Prostate gland (tissue), 2 donors: ENCODE results near the gene GRIN2A. TPM values are rescaled to one million over a fixed set of nuclear protein-coding genes. Genes with fewer than 3 reads are reported as not detected.

ENCODE experiments used
- DNase-seq: peaks from one replicate; pipeline ENCODE4 v3.0.0-alpha.2; 2019; ENCODE audit warnings: low spot score
- H3K27ac ChIP-seq, 2 donors: fragments of 200-600 bp; sonication (generic); 2 replicates each; pipeline ENCODE4 v1.5.1; 2017 to 2019
- H3K27me3 ChIP-seq: fragments of 200-600 bp; sonication (generic); replicated peaks from 2 replicates; pipeline ENCODE4 v1.5.1; 2019; ENCODE audit not compliant: insufficient read depth
- H3K36me3 ChIP-seq, 2 donors: fragments of 200-600 bp; sonication (generic); 1 replicate in 1 of 2; 2 replicates in 1 of 2; pipeline versions ENCODE4 v1.5.1 to v1.8.1; 2017 to 2019
- H3K4me1 ChIP-seq: fragments of 200-600 bp; sonication (generic); replicated peaks from 2 replicates; pipeline ENCODE4 v1.5.1; 2019
- H3K4me3 ChIP-seq, 2 donors: fragments of 200-600 bp; sonication (generic); 2 replicates each; pipeline ENCODE4 v1.5.1; 2017 to 2019
- H3K9me3 ChIP-seq: fragments of 200-600 bp; sonication (generic); 2 replicates; pipeline ENCODE4 v1.5.1; 2017
- POLR2A ChIP-seq: fragments of 450-650 bp; IDR thresholded peaks from one replicate; pipeline ENCODE4 v1.6.1; 2016; ENCODE audit warnings: antibody characterized with exemption, mild to moderate bottlenecking
- POLR2AphosphoS5 ChIP-seq: sonication (generic); formaldehyde crosslinking; IDR thresholded peaks from one replicate; pipeline ENCODE4 v1.6.1; 2017; ENCODE audit warnings: antibody characterized with exemption
- WGBS: methylation state at CpG from one replicate; pipeline ENCODE4 v1.1.5; 2018; 5-methylcytosine and 5-hydroxymethylcytosine counted together
- intact Hi-C: fragments of 100-400 bp; cut with DNase I; formaldehyde crosslinking; loops from one replicate; pipeline ENCODE4 v1.14.2; 2022
- total RNA-seq, 2 donors: library from RNA; depleted of rRNA; stranded (reverse); fragments of >200 nt; gene quantifications; one replicate each; pipeline ENCODE4 v1.1.0, GENCODE V29; 2016
- TF ChIP-seq, protein P1 (sequence below), 4 experiments: fragments of 200-600 bp in 2 of 4; fragments of 450-650 bp in 2 of 4; sonication (generic) in 2 of 4; IDR thresholded peaks; 1 replicate in 3 of 4; 2 replicates in 1 of 4; pipeline ENCODE4 v1.5.1; 2016 to 2019; ENCODE audit warnings: antibody characterized with exemption in 4 of 4, mild to moderate bottlenecking in 2 of 4, moderate library complexity in 2 of 4

GRIN2A gene
- total RNA-seq, 2 donors from 2014 or later = 0.23 to 11.4 TPM

DNA sequence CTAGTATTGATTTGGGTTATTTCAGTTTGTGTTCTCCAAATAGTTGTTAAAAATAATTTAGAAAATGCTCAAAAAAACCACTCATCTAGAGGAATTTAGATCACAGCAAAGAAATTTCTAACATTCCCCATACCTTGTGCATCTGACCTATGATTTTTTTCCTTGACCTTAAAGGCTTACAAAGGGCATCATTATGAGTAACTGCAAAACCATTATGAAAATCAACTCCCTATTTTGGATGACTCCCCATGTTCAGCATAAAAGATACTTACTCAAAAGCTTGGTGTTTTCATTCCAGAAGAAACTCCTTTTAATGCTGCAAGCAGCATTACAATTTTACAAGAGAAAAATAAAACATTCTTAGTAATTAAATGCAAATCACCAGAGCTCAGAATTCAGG lies 83.2 kb downstream of the GRIN2A start:
- no peak for DNase-seq
- no peaks in the 10 kb centered on the region for H3K36me3 ChIP-seq
- no peak for TF ChIP-seq POLR2AphosphoS5
- no peak for TF ChIP-seq POLR2A
- intact Hi-C loops = no loop called here
- H3K27ac ChIP-seq = no peak overlapping the region
- no peak overlapping the region for H3K4me3 ChIP-seq
- no peaks in the 10 kb centered on the region for H3K27me3 ChIP-seq
- no peaks in the 10 kb centered on the region for H3K4me1 ChIP-seq
- H3K9me3 ChIP-seq = no peaks in the 10 kb centered on the region

- Histone ChIP-seq H3K27ac (no peak overlapping the region), H3K4me3 (no peak overlapping the region), H3K9me3 (no peaks in the 10 kb centered on the region), H3K36me3 (no peaks in the 10 kb centered on the region), H3K4me1 (no peaks in the 10 kb centered on the region), H3K27me3 (no peaks in the 10 kb centered on the region)
- 80% methylated on average over 2 of the region's 2 CpGs for WGBS
- intact Hi-C loops = no loop called here
- no peak for DNase-seq
- TF ChIP-seq POLR2A = no peak
- TF ChIP-seq, protein P1, sequence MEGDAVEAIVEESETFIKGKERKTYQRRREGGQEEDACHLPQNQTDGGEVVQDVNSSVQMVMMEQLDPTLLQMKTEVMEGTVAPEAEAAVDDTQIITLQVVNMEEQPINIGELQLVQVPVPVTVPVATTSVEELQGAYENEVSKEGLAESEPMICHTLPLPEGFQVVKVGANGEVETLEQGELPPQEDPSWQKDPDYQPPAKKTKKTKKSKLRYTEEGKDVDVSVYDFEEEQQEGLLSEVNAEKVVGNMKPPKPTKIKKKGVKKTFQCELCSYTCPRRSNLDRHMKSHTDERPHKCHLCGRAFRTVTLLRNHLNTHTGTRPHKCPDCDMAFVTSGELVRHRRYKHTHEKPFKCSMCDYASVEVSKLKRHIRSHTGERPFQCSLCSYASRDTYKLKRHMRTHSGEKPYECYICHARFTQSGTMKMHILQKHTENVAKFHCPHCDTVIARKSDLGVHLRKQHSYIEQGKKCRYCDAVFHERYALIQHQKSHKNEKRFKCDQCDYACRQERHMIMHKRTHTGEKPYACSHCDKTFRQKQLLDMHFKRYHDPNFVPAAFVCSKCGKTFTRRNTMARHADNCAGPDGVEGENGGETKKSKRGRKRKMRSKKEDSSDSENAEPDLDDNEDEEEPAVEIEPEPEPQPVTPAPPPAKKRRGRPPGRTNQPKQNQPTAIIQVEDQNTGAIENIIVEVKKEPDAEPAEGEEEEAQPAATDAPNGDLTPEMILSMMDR (IDR thresholded peaks at IDR 0.05) = no peak
- no peak for TF ChIP-seq POLR2AphosphoS5
Measured at GRCh38 chr16:10097271-10097670, 85.0 kb downstream of the GRIN2A start.

GRCh38 chr16:10093576-10093975 lies 88.7 kb downstream of the GRIN2A start:
- no peak for DNase-seq
- Histone ChIP-seq H3K9me3 (no peaks in the 10 kb centered on the region), H3K36me3 (no peaks in the 10 kb centered on the region), H3K4me1 (no peaks in the 10 kb centered on the region), H3K4me3 (no peak overlapping the region), H3K27ac (no peak overlapping the region), H3K27me3 (no peaks in the 10 kb centered on the region)
- no peak for TF ChIP-seq POLR2A
- no peak for TF ChIP-seq POLR2AphosphoS5
- TF ChIP-seq, protein P1 (IDR thresholded peaks at IDR 0.05) = no peak
- WGBS = 80% methylated on average over 8 of the region's 8 CpGs
- intact Hi-C loops = no loop called here

GRCh38 chr16:10090816-10091215 lies 91.4 kb downstream of the GRIN2A start:
- no peaks in the 10 kb centered on the region for H3K4me1 ChIP-seq
- 97% methylated on average over 1 of the region's 1 CpG for WGBS
- no peaks in the 10 kb centered on the region for H3K36me3 ChIP-seq
- intact Hi-C loops = no loop called here
- no peaks in the 10 kb centered on the region for H3K27me3 ChIP-seq
- no peaks in the 10 kb centered on the region for H3K9me3 ChIP-seq
- TF ChIP-seq POLR2A = no peak
- TF ChIP-seq, protein P1 (IDR thresholded peaks at IDR 0.05) = no peak
- TF ChIP-seq POLR2AphosphoS5 = no peak
- H3K4me3 ChIP-seq = no peak overlapping the region
- no peak for DNase-seq
- H3K27ac ChIP-seq = no peak overlapping the region

GRCh38 chr16:10088380-10088793 lies 93.8 kb downstream of the GRIN2A start:
- Histone ChIP-seq H3K36me3 (no peaks in the 10 kb centered on the region), H3K27ac (no peak overlapping the region), H3K27me3 (no peaks in the 10 kb centered on the region), H3K4me1 (no peaks in the 10 kb centered on the region), H3K9me3 (no peaks in the 10 kb centered on the region), H3K4me3 (no peak overlapping the region)
- WGBS = 51% methylated on average over 7 of the region's 7 CpGs
- intact Hi-C loops = no loop called here
- DNase-seq = no peak
- no peak for TF ChIP-seq POLR2AphosphoS5
- no peak for TF ChIP-seq POLR2A
- TF ChIP-seq, protein P1 (IDR thresholded peaks at IDR 0.05) = no peak
